Measurements from ENCODE around the gene RHOH.

- no peak for TF ChIP-seq CTCF (IDR thresholded peaks at IDR 0.05; ENCODE audit: low read depth, low read length, poor library complexity, severe bottlenecking)
- TF ChIP-seq EZH2phosphoT487 (IDR thresholded peaks at IDR 0.05; ENCODE audit: borderline replicate concordance, low read length): no peak
Observed at GRCh38 chr4:40276546-40276945, 79.7 kb downstream of the RHOH start.

All from DOHH2 (cell line).